ENCODE results near the gene SOCS3.
A peak's percentile ranks its signal among the peaks of the same experiment; 100 is the strongest.

SOCS3 gene

GRCh38 chr17:78378225-78379130 is 18.6 kb upstream of the SOCS3 start, which contains the start of gene PGS1:
Gene PGS1 (plus strand): TSS chr17:78378649. CDS start chr17:78378666, 17 bp downstream.
- Histone ChIP-seq H3K4me3 (ENCODE audit: low read length in 2 of 2) (peak within 1 kb of the TSS; percentile 81 to 93), H3K9me3 (ENCODE audit: control insufficient read depth in 2 of 2, low read length in 2 of 2) (no peaks in the 10 kb centered on the region), H3K4me1 (ENCODE audit: control insufficient read depth in 2 of 2, insufficient read depth in 2 of 2, low read length in 2 of 2) (peaks cover 18 to 22% of the 10 kb centered on the region in 2 donors), H3K27ac (ENCODE audit: low read depth in 2 of 2, low read length in 2 of 2) (peak within 1 kb of the TSS; percentile 73 to 75), H3K9ac (ENCODE audit: low read depth in 1 of 2, low read length in 2 of 2) (peak within 1 kb of the TSS; percentile 80 to 91), H3K27me3 (ENCODE audit: control insufficient read depth in 2 of 2, insufficient read depth in 2 of 2, low read length in 2 of 2) (no peaks in the 10 kb centered on the region), H3K36me3 (ENCODE audit: control insufficient read depth in 2 of 2, insufficient read depth in 2 of 2, low read length in 2 of 2) (no peaks in the 10 kb centered on the region)

GRCh38 chr17:78377858-78378224 is 18.0 kb upstream of the SOCS3 start:
- peak overlapping the region; percentile 81 to 93 for H3K4me3 ChIP-seq (ENCODE audit: low read length in 2 of 2)

GRCh38 chr17:78376161-78376560 is 16.3 kb upstream of the SOCS3 start:
- Histone ChIP-seq H3K27ac (ENCODE audit: low read depth in 2 of 2, low read length in 2 of 2) (peak overlapping the region in 1 of 2 donors; percentile 42), H3K4me1 (ENCODE audit: control insufficient read depth in 2 of 2, insufficient read depth in 2 of 2, low read length in 2 of 2) (peaks cover 11 to 14% of the 10 kb centered on the region in 2 donors)

More at GRCh38 chr17:78377858-78378224, 18.0 kb upstream of the SOCS3 start:
- Histone ChIP-seq H3K9me3 (ENCODE audit: control insufficient read depth in 2 of 2, low read length in 2 of 2) (no peaks in the 10 kb centered on the region), H3K27ac (ENCODE audit: low read depth in 2 of 2, low read length in 2 of 2) (peak overlapping the region; percentile 73 to 75), H3K27me3 (ENCODE audit: control insufficient read depth in 2 of 2, insufficient read depth in 2 of 2, low read length in 2 of 2) (no peaks in the 10 kb centered on the region), H3K36me3 (ENCODE audit: control insufficient read depth in 2 of 2, insufficient read depth in 2 of 2, low read length in 2 of 2) (no peaks in the 10 kb centered on the region), H3K9ac (ENCODE audit: low read depth in 1 of 2, low read length in 2 of 2) (peak overlapping the region; percentile 64 to 91), H3K4me1 (ENCODE audit: control insufficient read depth in 2 of 2, insufficient read depth in 2 of 2, low read length in 2 of 2) (peaks cover 18 to 22% of the 10 kb centered on the region in 2 donors)

GRCh38 chr17:78375401-78376151 is 15.7 kb upstream of the SOCS3 start:
- no peaks in the 10 kb centered on the region for H3K27me3 ChIP-seq (ENCODE audit: control insufficient read depth in 2 of 2, insufficient read depth in 2 of 2, low read length in 2 of 2)
- no peak overlapping the region for H3K4me3 ChIP-seq (ENCODE audit: low read length in 2 of 2)
- H3K9me3 ChIP-seq (ENCODE audit: control insufficient read depth in 2 of 2, low read length in 2 of 2), result no peaks in the 10 kb centered on the region
- H3K27ac ChIP-seq (ENCODE audit: low read depth in 2 of 2, low read length in 2 of 2), result peak overlapping the region; percentile 39 to 42
- H3K9ac ChIP-seq (ENCODE audit: low read depth in 1 of 2, low read length in 2 of 2), result no peak overlapping the region
- no peaks in the 10 kb centered on the region for H3K36me3 ChIP-seq (ENCODE audit: control insufficient read depth in 2 of 2, insufficient read depth in 2 of 2, low read length in 2 of 2)
- peaks cover 9 to 12% of the 10 kb centered on the region in 2 donors for H3K4me1 ChIP-seq (ENCODE audit: control insufficient read depth in 2 of 2, insufficient read depth in 2 of 2, low read length in 2 of 2)

More at GRCh38 chr17:78376161-78376560, 16.3 kb upstream of the SOCS3 start:
- H3K9ac ChIP-seq (ENCODE audit: low read depth in 1 of 2, low read length in 2 of 2), result no peak overlapping the region
- H3K9me3 ChIP-seq (ENCODE audit: control insufficient read depth in 2 of 2, low read length in 2 of 2), result no peaks in the 10 kb centered on the region
- no peaks in the 10 kb centered on the region for H3K36me3 ChIP-seq (ENCODE audit: control insufficient read depth in 2 of 2, insufficient read depth in 2 of 2, low read length in 2 of 2)
- H3K4me3 ChIP-seq (ENCODE audit: low read length in 2 of 2), result no peak overlapping the region
- H3K27me3 ChIP-seq (ENCODE audit: control insufficient read depth in 2 of 2, insufficient read depth in 2 of 2, low read length in 2 of 2), result no peaks in the 10 kb centered on the region

- Histone ChIP-seq H3K27ac (ENCODE audit: low read depth in 2 of 2, low read length in 2 of 2) (peak overlapping the region; percentile 33 to 39), H3K9ac (ENCODE audit: low read depth in 1 of 2, low read length in 2 of 2) (no peak overlapping the region), H3K4me1 (ENCODE audit: control insufficient read depth in 2 of 2, insufficient read depth in 2 of 2, low read length in 2 of 2) (peaks cover 9 to 12% of the 10 kb centered on the region in 2 donors), H3K27me3 (ENCODE audit: control insufficient read depth in 2 of 2, insufficient read depth in 2 of 2, low read length in 2 of 2) (no peaks in the 10 kb centered on the region), H3K36me3 (ENCODE audit: control insufficient read depth in 2 of 2, insufficient read depth in 2 of 2, low read length in 2 of 2) (no peaks in the 10 kb centered on the region), H3K4me3 (ENCODE audit: low read length in 2 of 2) (no peak overlapping the region), H3K9me3 (ENCODE audit: control insufficient read depth in 2 of 2, low read length in 2 of 2) (no peaks in the 10 kb centered on the region)
Measured at GRCh38 chr17:78374631-78375274, 14.9 kb upstream of the SOCS3 start.

- Histone ChIP-seq H3K27me3 (ENCODE audit: control insufficient read depth in 2 of 2, insufficient read depth in 2 of 2, low read length in 2 of 2) (no peaks in the 10 kb centered on the region), H3K4me1 (ENCODE audit: control insufficient read depth in 2 of 2, insufficient read depth in 2 of 2, low read length in 2 of 2) (peaks cover 7% of the 10 kb centered on the region in 2 donors), H3K9ac (ENCODE audit: low read depth in 1 of 2, low read length in 2 of 2) (no peak overlapping the region), H3K9me3 (ENCODE audit: control insufficient read depth in 2 of 2, low read length in 2 of 2) (no peaks in the 10 kb centered on the region), H3K27ac (ENCODE audit: low read depth in 2 of 2, low read length in 2 of 2) (no peak overlapping the region), H3K36me3 (ENCODE audit: control insufficient read depth in 2 of 2, insufficient read depth in 2 of 2, low read length in 2 of 2) (no peaks in the 10 kb centered on the region), H3K4me3 (ENCODE audit: low read length in 2 of 2) (no peak overlapping the region)
Measured at GRCh38 chr17:78374189-78374588, 14.3 kb upstream of the SOCS3 start.

- no peak overlapping the region for H3K4me3 ChIP-seq (ENCODE audit: low read length in 2 of 2)
- no peaks in the 10 kb centered on the region for H3K4me1 ChIP-seq (ENCODE audit: control insufficient read depth in 2 of 2, insufficient read depth in 2 of 2, low read length in 2 of 2)
- no peaks in the 10 kb centered on the region for H3K27me3 ChIP-seq (ENCODE audit: control insufficient read depth in 2 of 2, insufficient read depth in 2 of 2, low read length in 2 of 2)
- no peak overlapping the region for H3K27ac ChIP-seq (ENCODE audit: low read depth in 2 of 2, low read length in 2 of 2)
- H3K9ac ChIP-seq (ENCODE audit: low read depth in 1 of 2, low read length in 2 of 2), result no peak overlapping the region
- H3K9me3 ChIP-seq (ENCODE audit: control insufficient read depth in 2 of 2, low read length in 2 of 2), result no peaks in the 10 kb centered on the region
- no peaks in the 10 kb centered on the region for H3K36me3 ChIP-seq (ENCODE audit: control insufficient read depth in 2 of 2, insufficient read depth in 2 of 2, low read length in 2 of 2)
Measured at GRCh38 chr17:78372841-78373240, 13.0 kb upstream of the SOCS3 start.

- no peak overlapping the region for H3K9ac ChIP-seq (ENCODE audit: low read depth in 1 of 2, low read length in 2 of 2)
- no peak overlapping the region for H3K27ac ChIP-seq (ENCODE audit: low read depth in 2 of 2, low read length in 2 of 2)
- H3K4me1 ChIP-seq (ENCODE audit: control insufficient read depth in 2 of 2, insufficient read depth in 2 of 2, low read length in 2 of 2), result no peaks in the 10 kb centered on the region
- H3K4me3 ChIP-seq (ENCODE audit: low read length in 2 of 2), result no peak overlapping the region
- H3K9me3 ChIP-seq (ENCODE audit: control insufficient read depth in 2 of 2, low read length in 2 of 2), result no peaks in the 10 kb centered on the region
- no peaks in the 10 kb centered on the region for H3K27me3 ChIP-seq (ENCODE audit: control insufficient read depth in 2 of 2, insufficient read depth in 2 of 2, low read length in 2 of 2)
- no peaks in the 10 kb centered on the region for H3K36me3 ChIP-seq (ENCODE audit: control insufficient read depth in 2 of 2, insufficient read depth in 2 of 2, low read length in 2 of 2)
Measured at GRCh38 chr17:78371056-78371455, 11.2 kb upstream of the SOCS3 start.

GRCh38 chr17:78369791-78370381 is 10.0 kb upstream of the SOCS3 start:
- H3K9me3 ChIP-seq (ENCODE audit: control insufficient read depth in 2 of 2, low read length in 2 of 2), result no peaks in the 10 kb centered on the region
- no peak overlapping the region for H3K9ac ChIP-seq (ENCODE audit: low read depth in 1 of 2, low read length in 2 of 2)
- no peak overlapping the region for H3K4me3 ChIP-seq (ENCODE audit: low read length in 2 of 2)
- H3K36me3 ChIP-seq (ENCODE audit: control insufficient read depth in 2 of 2, insufficient read depth in 2 of 2, low read length in 2 of 2), result no peaks in the 10 kb centered on the region
- H3K27ac ChIP-seq (ENCODE audit: low read depth in 2 of 2, low read length in 2 of 2), result no peak overlapping the region
- peaks cover 0 to 2% of the 10 kb centered on the region in 2 donors for H3K27me3 ChIP-seq (ENCODE audit: control insufficient read depth in 2 of 2, insufficient read depth in 2 of 2, low read length in 2 of 2)
- H3K4me1 ChIP-seq (ENCODE audit: control insufficient read depth in 2 of 2, insufficient read depth in 2 of 2, low read length in 2 of 2), result no peaks in the 10 kb centered on the region

All from mucosa of rectum (tissue), 2 donors.